Skeletal muscle tissue (tissue), 4 donors: Measurements from ENCODE around the gene HCRTR1. TPM values are rescaled to one million over a fixed set of nuclear protein-coding genes. Genes with fewer than 3 reads are reported as not detected.

ENCODE experiments used
- H3K27ac ChIP-seq: one replicate; pipeline ENCODE4 v1.7.0; 2013; ENCODE audit warnings: mild to moderate bottlenecking, low read depth, low read length, inconsistent platforms
- H3K27me3 ChIP-seq, 3 donors: one replicate each; pipeline ENCODE4 v1.7.0; 2013; ENCODE audit warnings: low read length in 3 of 3; ENCODE audit not compliant: control insufficient read depth in 3 of 3, insufficient read depth in 3 of 3
- H3K36me3 ChIP-seq, 3 donors: one replicate each; pipeline ENCODE4 v1.7.0; 2013; ENCODE audit warnings: low read length in 3 of 3; ENCODE audit not compliant: control insufficient read depth in 3 of 3, insufficient read depth in 3 of 3
- H3K4me1 ChIP-seq, 3 donors: one replicate each; pipeline ENCODE4 v1.7.0; 2013; ENCODE audit warnings: low read length in 3 of 3, mild to moderate bottlenecking in 3 of 3; ENCODE audit not compliant: control insufficient read depth in 3 of 3, insufficient read depth in 3 of 3
- H3K4me3 ChIP-seq, 3 donors: one replicate each; pipeline ENCODE4 v1.7.0; 2013; ENCODE audit warnings: low read length in 3 of 3
- H3K9ac ChIP-seq, 3 donors: one replicate each; pipeline ENCODE4 v1.7.0; 2013; ENCODE audit warnings: low read length in 3 of 3, mild to moderate bottlenecking in 3 of 3, moderate library complexity in 2 of 3, low read depth in 1 of 3
- H3K9me3 ChIP-seq, 3 donors: one replicate each; pipeline ENCODE4 v1.7.0; 2013; ENCODE audit warnings: low read length in 3 of 3; ENCODE audit not compliant: control insufficient read depth in 3 of 3
- total RNA-seq: library from RNA; depleted of rRNA; stranded (reverse); fragments of >200 nt; gene quantifications from one replicate; pipeline ENCODE4 v1.2.3, GENCODE V29; 2014
- donor health status: Osteomylitis.

HCRTR1 gene
- total RNA-seq, 1 donor from 2014 or later = not detected

DNA sequence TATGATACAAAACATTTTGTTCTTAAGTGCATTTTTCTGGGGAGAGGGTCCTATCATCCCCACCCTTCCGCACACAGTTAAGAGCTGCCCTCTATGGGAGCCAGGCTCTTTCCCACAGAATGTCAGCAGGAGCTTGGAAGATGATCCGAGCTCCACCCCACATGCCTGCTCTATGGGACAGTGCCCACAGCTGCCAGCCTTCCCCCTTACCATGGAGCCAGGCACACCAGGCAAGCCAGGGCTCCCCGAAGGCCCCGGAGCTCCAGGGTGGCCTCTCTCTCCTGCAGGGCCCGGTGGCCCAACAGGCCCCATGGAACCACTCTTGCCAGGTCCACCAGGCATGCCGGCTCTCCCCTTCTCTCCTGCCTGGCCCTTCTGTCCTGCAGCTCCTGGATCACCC is 37.6 kb downstream of the HCRTR1 start:
- H3K9me3 ChIP-seq = no peaks in the 10 kb centered on the region
- no peak overlapping the region for H3K9ac ChIP-seq
- H3K36me3 ChIP-seq = peaks cover 0 to 26% (median 2%) of the 10 kb centered on the region in 3 donors
- H3K27me3 ChIP-seq = no peaks in the 10 kb centered on the region
- H3K4me3 ChIP-seq = no peak overlapping the region
- H3K27ac ChIP-seq = no peak overlapping the region
- peaks cover 0 to 13% (median 4%) of the 10 kb centered on the region in 3 donors for H3K4me1 ChIP-seq

DNA sequence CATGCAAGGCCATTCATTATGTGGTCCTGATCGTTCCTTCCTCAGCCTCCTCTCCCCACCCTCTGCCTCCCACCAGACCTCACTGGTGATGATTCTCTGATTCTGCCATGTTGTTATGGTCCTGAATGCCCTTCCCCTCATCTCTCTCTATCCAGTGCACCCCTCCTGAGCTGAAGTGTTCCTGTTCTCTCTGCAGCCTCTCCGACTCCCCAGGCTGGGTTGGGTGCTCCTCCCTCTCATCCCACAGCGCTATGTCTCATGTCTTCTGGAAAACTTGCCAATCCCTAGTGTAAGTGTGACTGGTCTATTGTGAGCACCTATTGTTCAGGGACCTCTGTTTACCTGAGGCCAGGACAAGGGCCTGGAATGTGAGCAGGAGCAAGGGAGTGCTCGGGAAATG is 38.3 kb downstream of the HCRTR1 start:
- H3K36me3 ChIP-seq = peaks cover 0 to 26% (median 2%) of the 10 kb centered on the region in 3 donors
- no peak overlapping the region for H3K4me3 ChIP-seq
- no peaks in the 10 kb centered on the region for H3K9me3 ChIP-seq

DNA sequence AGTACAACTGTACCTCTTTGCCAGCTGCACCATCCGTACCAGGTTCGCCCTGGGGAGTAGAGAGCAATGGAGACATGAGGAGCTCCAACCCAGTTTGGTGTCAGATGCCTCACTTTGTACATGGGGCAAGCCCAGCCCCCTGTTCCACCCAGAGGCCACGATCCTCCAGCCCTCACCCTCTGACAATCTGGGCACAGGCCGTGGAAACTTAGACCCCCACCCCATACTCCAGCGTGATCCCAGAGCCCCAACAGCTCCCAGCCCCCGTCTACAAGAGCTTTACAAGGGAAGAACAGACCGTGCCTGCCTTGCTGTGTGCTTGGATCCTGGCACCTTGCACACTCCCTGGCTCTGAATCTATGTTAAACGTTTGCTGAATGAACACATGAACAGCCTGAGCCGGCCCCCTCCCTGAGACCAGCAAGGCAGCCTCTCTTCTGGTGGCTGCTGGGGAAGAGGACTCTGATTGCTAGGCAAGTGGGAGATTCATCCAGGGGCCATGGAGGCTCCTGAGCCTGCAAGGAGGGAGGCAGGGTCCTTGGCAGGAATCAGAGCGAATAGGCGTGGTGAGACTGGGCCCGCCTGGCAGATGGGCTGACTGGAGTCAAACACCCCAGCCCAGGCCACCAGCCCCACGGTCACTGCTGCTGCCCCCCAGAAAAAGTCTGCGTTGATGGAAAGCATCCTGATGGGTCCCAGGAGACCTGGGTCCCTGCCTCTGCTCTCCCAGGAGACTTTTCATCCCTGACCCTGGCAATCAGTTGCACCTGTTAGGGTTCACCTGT is 39.7 kb downstream of the HCRTR1 start:
- Histone ChIP-seq H3K9ac (no peak overlapping the region), H3K9me3 (no peaks in the 10 kb centered on the region), H3K27ac (no peak overlapping the region), H3K36me3 (peaks cover 0 to 28% (median 2%) of the 10 kb centered on the region in 3 donors), H3K27me3 (no peaks in the 10 kb centered on the region), H3K4me1 (peaks cover 0 to 2% (median 0%) of the 10 kb centered on the region in 3 donors), H3K4me3 (no peak overlapping the region)

More for the DNA sequence above, 38.3 kb downstream of the HCRTR1 start:
- H3K27ac ChIP-seq = no peak overlapping the region
- no peak overlapping the region for H3K9ac ChIP-seq
- H3K27me3 ChIP-seq = no peaks in the 10 kb centered on the region
- peaks cover 0 to 9% (median 4%) of the 10 kb centered on the region in 3 donors for H3K4me1 ChIP-seq

GRCh38 chr1:31657972-31658510 is 40.6 kb downstream of the HCRTR1 start:
- no peaks in the 10 kb centered on the region for H3K27me3 ChIP-seq
- no peak overlapping the region for H3K9ac ChIP-seq
- H3K9me3 ChIP-seq = no peaks in the 10 kb centered on the region
- peaks cover 0 to 2% (median 0%) of the 10 kb centered on the region in 3 donors for H3K4me1 ChIP-seq
- no peak overlapping the region for H3K27ac ChIP-seq
- peaks cover 0 to 28% (median 2%) of the 10 kb centered on the region in 3 donors for H3K36me3 ChIP-seq
- no peak overlapping the region for H3K4me3 ChIP-seq

GRCh38 chr1:31658721-31659120 is 41.2 kb downstream of the HCRTR1 start:
- peaks cover 0 to 24% (median 0%) of the 10 kb centered on the region in 3 donors for H3K36me3 ChIP-seq
- peaks cover 0 to 2% (median 0%) of the 10 kb centered on the region in 3 donors for H3K4me1 ChIP-seq
- no peaks in the 10 kb centered on the region for H3K9me3 ChIP-seq
- no peaks in the 10 kb centered on the region for H3K27me3 ChIP-seq
- no peak overlapping the region for H3K4me3 ChIP-seq
- H3K27ac ChIP-seq = no peak overlapping the region
- no peak overlapping the region for H3K9ac ChIP-seq

DNA sequence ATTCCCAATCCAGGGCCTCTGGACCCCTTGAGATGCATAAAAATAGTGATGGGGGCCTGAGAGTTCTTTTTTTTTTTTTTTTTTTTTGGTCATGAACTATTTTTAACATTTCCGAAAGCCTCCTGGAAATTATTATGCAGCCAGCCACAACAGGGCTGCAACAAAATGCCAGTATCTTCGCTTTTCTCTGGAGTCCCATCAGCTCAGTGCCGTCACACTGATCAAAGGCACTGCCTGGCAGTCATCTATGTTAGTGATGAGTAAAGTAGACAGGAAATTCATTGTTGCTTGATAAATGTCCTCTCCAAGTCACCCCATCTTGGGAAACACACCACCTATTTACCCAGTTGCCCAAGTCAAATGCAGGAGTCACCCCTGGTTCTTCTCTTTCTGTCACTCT is 42.4 kb downstream of the HCRTR1 start:
- Histone ChIP-seq H3K9me3 (no peaks in the 10 kb centered on the region), H3K36me3 (peaks cover 0 to 22% (median under 1%) of the 10 kb centered on the region in 3 donors), H3K27me3 (no peaks in the 10 kb centered on the region), H3K27ac (no peak overlapping the region), H3K4me1 (peaks cover 0 to 2% (median 0%) of the 10 kb centered on the region in 3 donors), H3K4me3 (no peak overlapping the region), H3K9ac (no peak overlapping the region)

GRCh38 chr1:31660871-31661455 is 43.5 kb downstream of the HCRTR1 start:
- peaks cover 0 to 2% (median 0%) of the 10 kb centered on the region in 3 donors for H3K4me1 ChIP-seq
- peaks cover 0 to 19% (median 2%) of the 10 kb centered on the region in 3 donors for H3K36me3 ChIP-seq
- H3K9ac ChIP-seq = peak overlapping the region in 1 of 3 donors; percentile 32
- H3K9me3 ChIP-seq = no peaks in the 10 kb centered on the region
- H3K27me3 ChIP-seq = no peaks in the 10 kb centered on the region
- peak overlapping the region; percentile 30 for H3K27ac ChIP-seq
- H3K4me3 ChIP-seq = no peak overlapping the region

- no peak overlapping the region for H3K27ac ChIP-seq
- no peaks in the 10 kb centered on the region for H3K9me3 ChIP-seq
- H3K4me3 ChIP-seq = no peak overlapping the region
- peaks cover 6 to 9% (median 7%) of the 10 kb centered on the region in 3 donors for H3K4me1 ChIP-seq
- H3K36me3 ChIP-seq = peaks cover 0 to 17% (median 2%) of the 10 kb centered on the region in 3 donors
- H3K9ac ChIP-seq = no peak overlapping the region
- H3K27me3 ChIP-seq = no peaks in the 10 kb centered on the region
These were observed 44.4 kb downstream of the HCRTR1 start for GRCh38 chr1:31661856-31662255.

GRCh38 chr1:31662463-31662862 is 45.0 kb downstream of the HCRTR1 start:
- Histone ChIP-seq H3K4me3 (no peak overlapping the region), H3K36me3 (peaks cover 0 to 17% (median 2%) of the 10 kb centered on the region in 3 donors), H3K27me3 (no peaks in the 10 kb centered on the region), H3K9ac (no peak overlapping the region), H3K27ac (no peak overlapping the region), H3K9me3 (no peaks in the 10 kb centered on the region), H3K4me1 (peaks cover 6 to 10% (median 7%) of the 10 kb centered on the region in 3 donors)
